Panc1 (cell line): ENCODE data around the gene PARG. TPM values are rescaled to one million over a fixed set of nuclear protein-coding genes. Genes with fewer than 3 reads are reported as not detected.
"Not testable (repeated sequence)": the region's sequence is repeated elsewhere in the genome, so short reads cannot be mapped to it uniquely, and the experiment has no call there.

Experiments used
- ATAC-seq: fragments of 200-7000 bp; cut with Tn5 transposase; 2 replicates; pipeline ENCODE4 v1.9.1; 2020; ENCODE audit warnings: mild to moderate bottlenecking, moderate library complexity
- Bru-seq: library from RNA; stranded (reverse); fragments of 400-500 nt; gene quantifications from one replicate; lab custom pipeline; 2021; lab: Mats Ljungman, UMichigan
- BruChase-seq, 2 experiments: library from RNA; stranded (reverse); fragments of 400-500 nt; gene quantifications; one replicate each; lab custom pipeline; 2021; lab: Mats Ljungman, UMichigan
- BruUV-seq: library from RNA; stranded (reverse); fragments of 400-500 nt; replicated peaks from 2 replicates; lab custom pipeline; 2021; lab: Mats Ljungman, UMichigan
- CTCF ChIA-PET: fragments of 300-600 bp; sonication (Branson Sonifier 250); formaldehyde crosslinking; loops from one replicate; lab custom pipeline; 2022; ENCODE audit warnings: antibody characterized with exemption; lab: Charles Lee
- POLR2A ChIA-PET: fragments of 300-600 bp; sonication (Branson Sonifier 250); formaldehyde crosslinking; loops from one replicate; lab custom pipeline; 2022; ENCODE audit warnings: antibody characterized with exemption; lab: Charles Lee
- DNase-seq: peaks from one replicate; pipeline ENCODE4 v3.0.0-alpha.2; 2010; ENCODE audit warnings: low read depth, low spot score
- H3K27ac ChIP-seq: 2 replicates; pipeline ENCODE4 v1.5.1; 2011; ENCODE audit warnings: mild to moderate bottlenecking, low read length, inconsistent platforms
- H3K27me3 ChIP-seq: fragments of 200-500 bp; sonication (Bioruptor generic); 2 replicates; pipeline ENCODE4 v1.6.0; 2014; ENCODE audit warnings: low read length, inconsistent platforms; ENCODE audit not compliant: control insufficient read depth, insufficient read depth
- H3K36me3 ChIP-seq: fragments of 200-500 bp; sonication (Bioruptor generic); 2 replicates; pipeline ENCODE4 v1.5.1; 2014; ENCODE audit warnings: inconsistent platforms, mild to moderate bottlenecking, low read length, moderate library complexity; ENCODE audit not compliant: control insufficient read depth, insufficient read depth
- H3K4me1 ChIP-seq: 2 replicates; pipeline ENCODE4 v1.5.1; 2011; ENCODE audit warnings: inconsistent platforms, mild to moderate bottlenecking, low read length, moderate library complexity; ENCODE audit not compliant: control insufficient read depth, insufficient read depth
- H3K4me3 ChIP-seq, 2 experiments: 2 replicates each; pipeline ENCODE4 v1.5.1; 2011 to 2012; ENCODE audit warnings: low read depth in 2 of 2, low read length in 2 of 2, mild to moderate bottlenecking in 2 of 2, inconsistent platforms in 1 of 2, moderate library complexity in 1 of 2
- H3K9me3 ChIP-seq: fragments of 200-500 bp; sonication (Bioruptor generic); 2 replicates; pipeline ENCODE4 v1.5.1; 2014; ENCODE audit warnings: low read depth, mild to moderate bottlenecking, inconsistent platforms, low read length, moderate library complexity; ENCODE audit not compliant: control insufficient read depth, insufficient read depth
- POLR2AphosphoS5 ChIP-seq: IDR thresholded peaks from 2 replicates; pipeline ENCODE4 v1.6.1; 2012; ENCODE audit warnings: mild to moderate bottlenecking, low read depth, low read length, moderate library complexity
- SIN3A ChIP-seq: IDR thresholded peaks from 2 replicates; pipeline ENCODE4 v1.6.1; 2012; ENCODE audit warnings: low read depth, mild to moderate bottlenecking, low read length, moderate library complexity, borderline replicate concordance; ENCODE audit not compliant: insufficient read depth
- TCF7L2 ChIP-seq: IDR thresholded peaks from 2 replicates; pipeline ENCODE4 v1.6.1; 2011; ENCODE audit warnings: mild to moderate bottlenecking, low read depth, low read length, inconsistent platforms
- in situ Hi-C: cut with HindIII; loops from 2 replicates; pipeline ENCODE4 v1.10.0; 2016; ENCODE audit warnings: low sequenced_read_pairs, low pct_unique_long_range_greater_than_20kb
- intact Hi-C: fragments of 100-400 bp; cut with micrococcal nuclease; formaldehyde crosslinking; loops from one replicate; pipeline ENCODE4 v1.10.0; 2022; ENCODE audit not compliant: unreplicated experiment
- long read RNA-seq: library from polyadenylated mRNA; unstranded; transcript quantifications from one replicate; pipeline ENCODE4 v2.0.0, GENCODE V29; 2021; ENCODE audit not compliant: unreplicated experiment
- polyA plus RNA-seq: library from polyadenylated mRNA; unstranded; fragments of >200 nt; gene quantifications from one replicate; pipeline ENCODE4 v1.2.1, GENCODE V29; 2012; ENCODE audit warnings: missing spikeins; ENCODE audit not compliant: insufficient read length
- total RNA-seq: library from RNA; stranded (reverse); gene quantifications from one replicate; pipeline ENCODE4 v1.2.1, GENCODE V29; 2021; ENCODE audit not compliant: unreplicated experiment

PARG gene
- total RNA-seq = 39.9 TPM
- 26.5 TPM for polyA plus RNA-seq
- Bru-seq, nascent RNA = percentile 79 among the genes with signal in this experiment
- BruChase-seq, experiment 1, labeled RNA remaining after a 2-hour chase = percentile 75 among the genes with signal in this experiment
- BruChase-seq, experiment 2, labeled RNA remaining after a 6-hour chase = percentile 73 among the genes with signal in this experiment
- long read RNA-seq, partial matches to known transcripts = 74 of 129 reads
- long read RNA-seq, other reads (novel, unspliced or antisense) = 55 of 129 reads

DNA sequence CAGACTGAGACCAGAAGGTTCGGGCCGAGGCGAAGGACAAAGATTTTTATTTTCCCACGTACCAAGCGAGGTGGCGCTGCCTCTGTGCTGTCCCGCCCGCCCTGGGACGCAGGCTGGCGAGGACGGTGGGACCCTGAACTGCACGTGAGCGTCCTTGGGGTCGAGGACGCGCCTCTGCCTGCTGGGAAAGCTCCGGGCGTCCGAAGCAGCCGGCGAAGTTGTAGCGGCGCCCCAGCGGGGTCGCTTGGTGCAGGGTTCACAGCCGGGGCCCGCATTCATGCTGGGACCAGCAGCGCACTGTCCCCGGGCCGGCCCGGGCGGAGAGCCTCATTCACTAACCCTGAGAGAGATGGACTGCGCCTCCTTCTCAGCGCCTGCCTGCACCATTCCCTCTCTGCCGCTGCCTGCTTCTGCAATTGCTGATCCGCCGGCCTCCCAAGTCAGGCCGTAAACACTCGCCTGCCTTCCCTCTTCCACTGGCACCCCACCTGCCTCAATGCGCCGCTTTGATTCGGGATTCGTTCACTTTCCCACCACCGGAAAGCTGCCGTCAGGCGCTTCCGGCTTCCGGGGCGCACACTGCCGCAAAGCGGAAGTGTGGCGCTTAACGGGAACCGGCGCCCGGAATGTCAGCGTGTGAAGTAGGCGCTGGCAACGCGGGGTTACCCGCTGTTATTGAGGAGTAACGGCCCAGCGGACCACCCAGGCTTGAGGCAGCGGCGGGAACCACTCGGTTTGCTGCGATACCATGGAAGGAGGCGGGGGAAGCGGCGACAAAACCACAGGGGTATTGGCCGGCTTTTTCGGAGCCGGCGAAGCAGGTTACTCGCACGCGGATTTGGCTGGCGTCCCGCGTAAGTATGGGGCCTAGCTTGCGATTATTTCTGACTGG lies at the start of gene PARG, which contains the start of gene TIMM23B:
Gene PARG, minus strand, starts transcription at position 581 of the 892 bp plus-strand sequence. Its CDS starts 302 bp downstream, at position 279.
Gene TIMM23B, plus strand, starts transcription at position 607 of the 892 bp plus-strand sequence. Its CDS starts 142 bp downstream, at position 749.
- H3K36me3 ChIP-seq, H3K9me3 ChIP-seq, DNase-seq, H3K4me1 ChIP-seq, H3K27me3 ChIP-seq, POLR2A ChIA-PET, in situ Hi-C loops, intact Hi-C loops: not testable (repeated sequence)
- Histone ChIP-seq H3K4me3 (peak within 1 kb of the TSS; percentile 89 to 95), H3K27ac (peak within 1 kb of the TSS; percentile 95)
- peak; percentile 94 for ATAC-seq
- CTCF ChIA-PET = interaction anchor here (0.7 kb wide), 1 partner anchor 135 kb away, joined by 3 read pairs; no protein-coding TSS in a partner anchor
- TSS peak; percentile 78 for BruUV-seq
- TF ChIP-seq SIN3A = 0 out of 2 replicates have a peak, but pooled peaks have one; percentile 85
- peak; percentile 63; the same call in 1 of the 2 replicates for TF ChIP-seq TCF7L2
- peak; percentile 84 for TF ChIP-seq POLR2AphosphoS5

DNA sequence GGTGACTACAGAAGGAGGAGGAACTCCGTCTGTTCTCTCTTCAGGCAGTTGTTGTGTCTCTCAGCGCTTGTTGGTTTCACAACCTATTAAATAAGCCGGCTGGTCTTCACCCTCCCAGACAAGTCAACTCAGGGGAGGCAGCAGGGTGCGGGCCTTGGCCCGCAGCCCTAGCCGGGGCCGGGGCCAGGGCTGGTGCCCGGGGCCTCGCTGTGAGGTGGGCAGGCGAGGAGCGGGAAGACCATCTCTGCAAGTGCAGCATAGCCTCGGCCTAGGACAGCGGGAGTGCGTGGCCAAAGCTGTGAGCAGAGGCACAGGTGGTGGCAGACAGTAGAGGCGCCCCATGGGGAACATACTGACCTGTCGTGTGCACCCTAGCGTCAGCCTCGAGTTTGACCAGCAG lies 46.5 kb upstream of the PARG start, which contains the start of gene AGAP6:
Gene AGAP6, plus strand, starts transcription at position 31 of the 400 bp plus-strand sequence. Its CDS starts 310 bp downstream, at position 341.
- H3K27ac ChIP-seq, ATAC-seq, in situ Hi-C loops, H3K27me3 ChIP-seq, H3K4me1 ChIP-seq, DNase-seq, H3K4me3 ChIP-seq, H3K36me3 ChIP-seq, BruUV-seq, POLR2A ChIA-PET, intact Hi-C loops, H3K9me3 ChIP-seq, CTCF ChIA-PET: not testable (repeated sequence)

DNA sequence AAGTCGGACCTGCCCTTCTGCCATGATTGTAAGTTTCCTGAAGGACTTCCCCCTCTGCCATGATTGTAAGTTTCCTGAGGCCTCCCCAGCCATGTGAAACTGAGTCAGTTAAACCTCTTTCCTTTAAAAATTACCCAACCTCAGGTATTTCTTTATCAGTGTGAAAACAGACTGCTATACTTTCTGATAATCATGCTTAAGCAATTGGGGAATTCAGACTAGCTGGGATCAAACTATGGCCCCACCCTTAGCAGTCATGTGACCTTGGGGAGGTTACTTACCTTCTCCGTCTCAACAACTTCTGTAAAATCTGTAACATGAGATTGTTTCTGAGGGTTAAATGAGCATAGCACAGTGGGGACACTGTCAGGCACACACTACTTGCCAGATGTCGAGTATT lies 45.4 kb upstream of the PARG start:
- H3K9me3 ChIP-seq, H3K4me3 ChIP-seq, H3K27me3 ChIP-seq, CTCF ChIA-PET, H3K36me3 ChIP-seq, intact Hi-C loops, DNase-seq, ATAC-seq, H3K27ac ChIP-seq, in situ Hi-C loops, BruUV-seq, POLR2A ChIA-PET, H3K4me1 ChIP-seq: not testable (repeated sequence)

DNA sequence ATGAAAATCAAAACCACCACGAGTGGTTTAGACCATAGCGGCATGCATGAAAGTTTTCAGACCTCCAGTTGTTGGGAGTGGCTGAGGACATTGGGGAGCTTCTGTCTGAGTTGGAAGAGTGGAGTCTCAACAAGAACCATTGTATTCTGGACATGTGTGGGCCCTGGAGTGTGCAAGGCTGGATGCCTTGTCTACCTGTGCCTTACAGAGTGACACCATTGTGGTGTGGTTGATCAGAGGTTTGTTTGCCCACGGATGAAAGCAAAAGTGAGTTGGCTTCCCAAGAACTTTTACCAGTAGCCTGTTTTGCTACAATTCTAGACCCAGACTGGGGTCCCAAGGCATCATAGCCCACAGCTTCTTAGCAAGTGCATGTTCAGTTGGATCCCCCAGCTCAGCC lies 35.9 kb upstream of the PARG start:
- H3K9me3 ChIP-seq, H3K27ac ChIP-seq, H3K36me3 ChIP-seq, H3K4me3 ChIP-seq, intact Hi-C loops, POLR2A ChIA-PET, CTCF ChIA-PET, ATAC-seq, H3K27me3 ChIP-seq, BruUV-seq, in situ Hi-C loops, DNase-seq, H3K4me1 ChIP-seq: not testable (repeated sequence)

DNA sequence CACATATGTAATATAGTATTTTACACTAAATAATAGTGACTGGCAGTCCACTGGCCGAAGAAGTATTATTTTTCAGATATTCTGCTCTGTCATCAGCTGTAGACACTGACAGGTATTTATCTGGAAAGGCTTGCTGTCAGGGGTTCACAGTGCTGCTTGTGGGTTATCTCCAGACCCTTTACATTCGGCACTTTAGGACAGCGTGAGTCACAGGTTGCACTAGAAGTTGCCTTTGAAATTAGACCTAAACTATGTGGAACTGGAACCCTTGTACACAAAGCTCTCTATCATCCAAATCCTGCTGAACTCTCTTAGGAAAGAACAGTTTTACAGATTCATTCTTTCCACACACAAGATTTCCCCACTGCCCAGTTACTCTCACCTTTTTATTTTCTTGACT lies 30.3 kb upstream of the PARG start:
- POLR2A ChIA-PET, H3K4me1 ChIP-seq, CTCF ChIA-PET, ATAC-seq, intact Hi-C loops, H3K27ac ChIP-seq, BruUV-seq, H3K4me3 ChIP-seq, H3K36me3 ChIP-seq, DNase-seq, H3K9me3 ChIP-seq, H3K27me3 ChIP-seq, in situ Hi-C loops: not testable (repeated sequence)

DNA sequence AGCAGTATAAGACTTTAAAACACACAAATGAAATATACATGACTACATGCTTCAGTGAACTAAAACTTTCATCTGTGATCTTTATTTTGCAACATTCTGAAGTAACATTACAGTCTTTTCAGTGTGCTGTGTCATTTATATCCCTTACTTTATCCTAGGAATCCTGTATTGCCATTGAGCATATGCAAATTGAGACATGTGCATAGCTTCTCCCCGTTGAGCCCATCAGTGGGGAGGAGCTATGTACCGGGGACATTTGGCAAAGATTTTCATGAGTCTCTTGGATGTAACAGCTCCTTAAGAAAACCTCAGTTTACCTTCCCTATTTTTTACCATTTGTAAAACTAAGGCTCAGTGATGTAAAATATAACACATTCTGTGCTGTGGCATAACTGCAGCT lies 29.6 kb upstream of the PARG start:
- intact Hi-C loops, DNase-seq, in situ Hi-C loops: not testable (repeated sequence)

More for the DNA sequence above, 29.6 kb upstream of the PARG start:
- ATAC-seq, H3K27ac ChIP-seq, H3K9me3 ChIP-seq, H3K4me3 ChIP-seq, H3K4me1 ChIP-seq, BruUV-seq, POLR2A ChIA-PET, H3K27me3 ChIP-seq, H3K36me3 ChIP-seq, CTCF ChIA-PET: not testable (repeated sequence)
